Measurements from ENCODE around the gene UMPS.
A peak's percentile ranks its signal among the peaks of the same experiment; 100 is the strongest.

UMPS gene

DNA sequence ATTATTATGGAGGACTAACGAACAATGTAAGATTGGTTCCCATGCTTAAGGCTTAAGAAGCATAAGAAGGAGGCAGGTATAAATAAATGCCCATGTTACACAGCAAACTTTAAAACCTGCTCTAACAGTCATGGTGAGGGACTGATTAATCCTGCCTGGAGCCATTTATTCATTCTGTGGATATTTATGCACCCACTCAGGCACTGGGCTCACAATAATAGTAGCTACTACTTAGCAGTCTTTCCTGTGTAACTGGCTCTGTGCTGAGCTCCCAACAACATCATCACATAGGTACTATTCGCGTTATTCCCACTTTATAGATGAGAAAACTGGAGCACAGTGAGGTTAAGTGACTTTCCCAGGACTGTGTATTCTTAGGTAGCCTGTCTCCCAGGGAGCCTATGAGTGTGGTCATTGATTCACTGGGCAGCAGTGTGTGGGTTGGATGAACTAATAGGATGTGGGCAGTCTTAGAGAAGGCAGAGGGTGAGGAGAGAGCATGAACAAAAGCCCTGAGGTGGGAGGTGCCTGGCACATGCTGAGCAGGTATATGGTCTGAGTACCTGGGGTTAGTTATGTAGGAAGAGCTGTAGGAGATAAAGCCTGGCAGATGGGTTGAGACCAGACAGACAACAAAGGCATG lies 44.1 kb upstream of the UMPS start:
- H3K4me3 ChIP-seq (ENCODE audit: low read depth, low read length), result no peak overlapping the region
- TF ChIP-seq, protein P1, sequence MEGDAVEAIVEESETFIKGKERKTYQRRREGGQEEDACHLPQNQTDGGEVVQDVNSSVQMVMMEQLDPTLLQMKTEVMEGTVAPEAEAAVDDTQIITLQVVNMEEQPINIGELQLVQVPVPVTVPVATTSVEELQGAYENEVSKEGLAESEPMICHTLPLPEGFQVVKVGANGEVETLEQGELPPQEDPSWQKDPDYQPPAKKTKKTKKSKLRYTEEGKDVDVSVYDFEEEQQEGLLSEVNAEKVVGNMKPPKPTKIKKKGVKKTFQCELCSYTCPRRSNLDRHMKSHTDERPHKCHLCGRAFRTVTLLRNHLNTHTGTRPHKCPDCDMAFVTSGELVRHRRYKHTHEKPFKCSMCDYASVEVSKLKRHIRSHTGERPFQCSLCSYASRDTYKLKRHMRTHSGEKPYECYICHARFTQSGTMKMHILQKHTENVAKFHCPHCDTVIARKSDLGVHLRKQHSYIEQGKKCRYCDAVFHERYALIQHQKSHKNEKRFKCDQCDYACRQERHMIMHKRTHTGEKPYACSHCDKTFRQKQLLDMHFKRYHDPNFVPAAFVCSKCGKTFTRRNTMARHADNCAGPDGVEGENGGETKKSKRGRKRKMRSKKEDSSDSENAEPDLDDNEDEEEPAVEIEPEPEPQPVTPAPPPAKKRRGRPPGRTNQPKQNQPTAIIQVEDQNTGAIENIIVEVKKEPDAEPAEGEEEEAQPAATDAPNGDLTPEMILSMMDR (IDR thresholded peaks at IDR 0.05; ENCODE audit: low read depth, low read length, missing control alignments), result no peak
- DNase-seq (ENCODE audit: low read depth), result no peak

DNA sequence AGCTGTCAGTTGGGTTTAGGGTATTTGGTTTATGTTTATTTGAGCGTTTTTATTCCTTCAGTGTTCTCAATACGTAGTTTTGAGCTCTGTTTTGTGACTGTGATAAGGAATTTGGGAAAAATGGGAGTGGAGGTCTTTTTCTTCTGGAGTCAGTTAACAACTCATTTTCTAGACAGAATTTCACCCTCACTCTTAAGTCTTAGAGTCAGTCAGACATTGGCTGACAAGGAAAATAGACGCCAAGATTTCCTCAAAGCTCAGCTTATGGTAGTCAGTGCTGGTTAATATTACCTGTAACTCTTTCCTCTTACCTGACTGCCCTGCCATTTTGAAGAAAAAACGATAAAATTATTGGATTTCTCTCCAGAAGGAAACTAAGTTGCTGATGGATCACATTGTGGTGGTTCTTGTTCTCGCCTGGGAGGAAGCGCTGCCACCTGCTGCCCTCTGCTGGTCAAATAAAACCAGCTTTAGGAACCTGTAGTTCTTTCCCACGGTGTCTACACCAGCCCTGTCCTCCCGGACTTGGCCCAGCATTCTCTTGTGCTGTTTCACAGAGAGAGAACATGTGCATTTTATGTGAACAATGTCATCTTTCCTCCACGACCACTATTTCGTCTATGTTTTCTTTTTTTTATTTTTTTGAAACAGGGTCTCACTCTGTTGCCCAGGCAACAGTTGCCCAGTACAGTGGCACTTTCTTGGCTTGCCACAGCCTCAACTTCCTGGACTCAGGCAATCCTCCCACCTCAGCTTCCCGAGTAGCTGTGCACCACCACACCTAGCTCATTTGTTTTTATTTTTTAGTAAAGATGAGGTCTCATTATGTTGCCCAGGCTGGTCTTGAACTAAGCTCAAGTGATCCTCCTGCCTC lies 41.4 kb upstream of the UMPS start:
- TF ChIP-seq, protein P1 (IDR thresholded peaks at IDR 0.05; ENCODE audit: low read depth, low read length, missing control alignments), result peak; percentile 77
- peak; percentile 36 for DNase-seq (ENCODE audit: low read depth)
- H3K4me3 ChIP-seq (ENCODE audit: low read depth, low read length), result no peak overlapping the region

DNA sequence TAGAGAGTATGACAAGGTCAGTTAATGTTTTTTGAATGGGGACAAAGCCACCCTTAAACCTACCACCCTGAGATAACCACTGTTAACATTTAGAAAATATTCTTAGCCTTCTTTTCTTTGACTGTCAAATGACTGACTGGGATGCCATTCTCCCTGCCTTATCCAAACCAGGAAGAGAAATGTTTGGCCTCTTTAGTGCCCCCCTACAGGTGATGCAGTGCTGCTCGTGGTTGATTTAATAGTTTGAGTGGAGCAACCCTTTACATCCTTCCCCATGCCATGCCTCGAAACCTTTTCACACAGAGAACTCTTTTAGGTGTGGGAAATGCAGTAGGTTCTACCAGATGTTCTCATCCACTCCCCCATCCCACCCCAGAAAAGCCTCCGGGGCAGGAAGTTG lies 38.7 kb upstream of the UMPS start:
- H3K4me3 ChIP-seq (ENCODE audit: low read depth, low read length), result no peak overlapping the region
- TF ChIP-seq, protein P1 (IDR thresholded peaks at IDR 0.05; ENCODE audit: low read depth, low read length, missing control alignments), result no peak
- DNase-seq (ENCODE audit: low read depth), result no peak

DNA sequence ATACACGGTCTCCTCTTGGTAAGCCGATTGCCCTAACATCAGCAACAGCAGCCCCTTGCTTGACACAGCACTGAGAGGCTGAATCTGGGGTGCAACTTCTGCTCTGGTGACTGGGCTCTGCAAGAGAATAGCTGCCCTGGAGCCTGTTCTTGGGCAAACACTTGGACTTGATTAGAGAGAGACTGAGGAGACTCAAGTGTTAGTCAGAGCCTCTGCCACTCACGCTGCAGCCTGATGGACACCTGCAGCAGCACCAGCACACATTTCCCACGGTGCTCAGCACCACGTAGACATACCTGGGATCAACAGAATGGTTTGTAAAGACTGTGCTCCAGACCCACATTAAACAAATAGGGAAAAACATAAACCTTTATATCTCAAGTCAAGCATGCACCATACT lies 35.8 kb upstream of the UMPS start:
- TF ChIP-seq, protein P1 (IDR thresholded peaks at IDR 0.05; ENCODE audit: low read depth, low read length, missing control alignments), result no peak
- no peak overlapping the region for H3K4me3 ChIP-seq (ENCODE audit: low read depth, low read length)
- DNase-seq (ENCODE audit: low read depth), result no peak

DNA sequence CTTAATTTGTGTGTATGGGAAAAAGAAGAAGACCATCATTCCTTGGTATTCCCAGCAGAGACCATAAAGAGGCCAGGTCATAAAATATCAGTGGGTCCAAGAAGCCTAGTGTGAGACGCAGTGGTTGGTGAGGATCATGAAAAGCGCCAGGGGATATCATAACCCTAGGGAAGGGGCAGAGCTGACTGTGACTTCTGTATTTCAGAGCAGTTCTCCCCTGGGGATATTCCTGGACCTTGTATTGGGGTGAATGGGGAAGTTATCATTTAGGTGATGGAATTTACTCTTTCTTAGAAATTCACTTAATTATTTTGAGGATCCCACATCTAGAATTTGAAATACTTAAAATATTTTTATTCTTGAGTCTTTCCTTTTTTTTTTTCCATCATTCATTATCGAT lies 34.9 kb upstream of the UMPS start:
- no peak overlapping the region for H3K4me3 ChIP-seq (ENCODE audit: low read depth, low read length)
- TF ChIP-seq, protein P1 (IDR thresholded peaks at IDR 0.05; ENCODE audit: low read depth, low read length, missing control alignments), result no peak
- no peak for DNase-seq (ENCODE audit: low read depth)

DNA sequence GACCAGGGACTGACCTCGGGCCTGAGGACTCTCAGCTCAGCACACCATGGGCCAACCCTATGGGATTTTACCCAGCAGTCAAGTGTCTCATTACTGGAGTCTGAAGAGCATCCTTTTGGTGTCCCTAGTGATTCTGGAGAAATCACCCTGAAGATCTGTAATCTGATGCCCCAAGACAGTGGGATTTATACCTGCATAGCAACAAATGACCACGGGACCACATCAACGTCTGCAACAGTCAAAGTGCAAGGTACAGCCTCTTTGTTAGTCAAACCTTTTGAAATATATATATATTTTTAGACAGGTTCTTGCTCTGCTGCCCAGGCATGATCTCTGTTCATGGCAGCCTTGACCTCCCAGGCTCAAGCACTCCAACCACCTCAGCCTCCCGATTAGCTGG lies 34.2 kb upstream of the UMPS start:
- TF ChIP-seq, protein P1 (IDR thresholded peaks at IDR 0.05; ENCODE audit: low read depth, low read length, missing control alignments), result no peak
- no peak for DNase-seq (ENCODE audit: low read depth)
- H3K4me3 ChIP-seq (ENCODE audit: low read depth, low read length), result no peak overlapping the region
